ACHN (cell line): ENCODE measurements around the gene WASHC1.
"Not testable (repeated sequence)": the region's sequence is repeated elsewhere in the genome, so short reads cannot be mapped to it uniquely, and the experiment has no call there.

Experiments
- DNase-seq: peaks from one replicate; pipeline ENCODE4 v3.0.0-alpha.2; 2015
- in situ Hi-C: cut with HindIII; loops from 2 replicates; pipeline ENCODE4 v1.10.0; 2017; ENCODE audit warnings: low sequenced_read_pairs, low pct_ligation_motif_present, low pct_unique_long_range_greater_than_20kb

Gene WASHC1, protein sequence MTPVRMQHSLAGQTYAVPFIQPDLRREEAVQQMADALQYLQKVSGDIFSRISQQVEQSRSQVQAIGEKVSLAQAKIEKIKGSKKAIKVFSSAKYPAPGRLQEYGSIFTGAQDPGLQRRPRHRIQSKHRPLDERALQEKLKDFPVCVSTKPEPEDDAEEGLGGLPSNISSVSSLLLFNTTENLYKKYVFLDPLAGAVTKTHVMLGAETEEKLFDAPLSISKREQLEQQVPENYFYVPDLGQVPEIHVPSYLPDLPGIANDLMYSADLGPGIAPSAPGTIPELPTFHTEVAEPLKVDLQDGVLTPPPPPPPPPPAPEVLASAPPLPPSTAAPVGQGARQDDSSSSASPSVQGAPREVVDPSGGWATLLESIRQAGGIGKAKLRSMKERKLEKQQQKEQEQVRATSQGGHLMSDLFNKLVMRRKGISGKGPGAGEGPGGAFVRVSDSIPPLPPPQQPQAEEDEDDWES

GRCh38 chr9:29356-29755, at the start of gene WASHC1:
Gene WASHC1, minus strand, starts transcription at chr9:29456. Its CDS starts 4,457 bp downstream, at chr9:24999.
- in situ Hi-C loops = not testable (repeated sequence)

DNA sequence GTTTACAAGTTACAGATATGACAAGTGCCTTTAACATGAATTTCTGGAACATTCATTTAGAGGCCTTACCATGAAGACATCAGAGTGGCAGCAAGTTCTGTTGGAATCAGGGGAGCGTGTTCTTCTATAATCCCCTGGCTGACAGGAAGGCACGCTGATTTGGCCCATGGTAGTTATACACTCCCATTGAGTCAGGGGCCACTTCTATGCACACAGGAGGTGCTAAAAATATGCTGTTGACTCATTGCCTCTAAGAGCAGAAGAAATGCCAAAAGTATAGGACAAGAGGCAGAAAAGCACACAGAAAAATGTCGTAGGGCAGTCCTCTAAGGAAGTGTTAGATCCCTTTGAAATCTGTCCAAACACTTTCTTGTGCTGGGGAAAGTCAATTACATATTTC, 49.1 kb upstream of the WASHC1 start:
- in situ Hi-C loops, DNase-seq: not testable (repeated sequence)

More at GRCh38 chr9:29356-29755, at the start of gene WASHC1:
- DNase-seq = not testable (repeated sequence)

GRCh38 chr9:76389-76788, 47.1 kb upstream of the WASHC1 start:
- in situ Hi-C loops, DNase-seq: not testable (repeated sequence)

DNA sequence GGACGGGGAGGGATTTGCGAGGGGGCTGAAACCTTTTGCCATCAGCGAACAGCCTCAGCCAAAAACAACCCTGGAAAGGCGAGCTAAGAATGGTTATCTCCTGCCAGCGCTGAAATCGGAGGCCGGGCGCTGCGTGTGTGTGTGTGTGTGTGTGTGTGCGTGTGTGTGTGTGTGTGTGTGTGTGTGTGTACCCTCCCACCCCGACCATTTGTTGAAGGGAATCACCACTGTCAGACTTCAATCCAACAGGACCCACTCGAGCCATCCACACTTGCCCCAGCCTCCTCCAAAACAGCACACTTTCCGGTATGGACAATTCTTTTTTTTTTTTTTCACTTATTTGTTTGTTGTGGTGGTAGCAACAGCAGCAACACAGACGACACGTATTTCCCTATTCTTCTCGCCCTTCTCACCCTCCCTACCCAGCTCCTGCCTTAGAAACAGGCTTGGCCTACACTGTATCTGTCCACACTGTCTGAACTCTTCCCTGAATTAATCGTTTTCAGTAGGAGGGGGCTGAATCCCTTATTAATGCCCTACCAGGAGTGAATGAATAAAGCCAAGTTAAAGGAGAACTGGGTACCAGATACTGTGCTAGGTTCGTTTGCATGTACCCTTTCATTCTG, 44.8 kb upstream of the WASHC1 start:
- DNase-seq, in situ Hi-C loops: not testable (repeated sequence)

DNA sequence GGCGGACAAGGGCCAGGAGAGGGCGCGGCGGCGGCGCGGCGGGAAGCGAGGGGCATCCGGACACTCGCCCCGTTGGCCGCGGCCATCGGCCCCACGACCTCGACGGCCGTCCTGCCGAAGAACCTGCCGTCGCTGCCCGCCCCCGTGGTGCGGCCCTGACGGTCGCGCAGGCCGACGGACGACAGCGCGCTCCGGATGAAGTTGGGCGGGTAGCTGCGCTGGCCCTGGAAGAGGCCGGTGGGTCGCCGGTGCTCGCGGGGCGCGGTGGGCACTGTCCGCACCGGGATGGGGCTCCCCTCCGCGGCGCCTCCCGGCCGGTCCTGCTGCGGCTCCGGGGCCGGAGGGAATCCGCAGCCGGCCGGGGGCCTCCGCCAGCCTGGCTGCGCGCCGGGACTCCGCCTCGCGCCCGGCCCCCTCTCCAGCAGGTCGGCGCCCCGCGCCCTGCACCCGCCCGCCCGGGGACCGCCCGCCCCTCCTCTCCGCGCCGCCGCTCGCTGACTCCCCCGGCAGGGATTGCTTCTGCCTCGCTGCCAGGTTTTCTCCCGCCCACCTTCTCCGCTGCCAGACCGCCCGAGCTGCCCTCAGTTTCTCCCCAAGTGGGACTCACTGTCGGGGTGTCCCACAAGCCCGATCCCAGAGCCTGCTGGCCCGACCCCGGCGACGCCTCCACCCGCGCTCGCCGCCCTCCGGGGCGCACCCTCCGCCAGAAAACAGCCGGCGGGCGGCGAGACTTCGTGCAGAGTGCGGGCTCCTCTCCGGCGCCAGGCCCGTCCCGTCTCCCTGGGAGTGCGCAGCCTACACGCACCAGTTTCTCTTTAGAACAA, 44.0 kb upstream of the WASHC1 start:
- in situ Hi-C loops = not testable (repeated sequence)

GRCh38 chr9:63031-63629, 33.9 kb upstream of the WASHC1 start:
- DNase-seq, in situ Hi-C loops: not testable (repeated sequence)

More for the DNA sequence above, 44.0 kb upstream of the WASHC1 start:
- not testable (repeated sequence) for DNase-seq

- DNase-seq = peak; percentile 84
- in situ Hi-C loops = not testable (repeated sequence)
These were observed 23.4 kb upstream of the WASHC1 start for GRCh38 chr9:52678-53077.

DNA sequence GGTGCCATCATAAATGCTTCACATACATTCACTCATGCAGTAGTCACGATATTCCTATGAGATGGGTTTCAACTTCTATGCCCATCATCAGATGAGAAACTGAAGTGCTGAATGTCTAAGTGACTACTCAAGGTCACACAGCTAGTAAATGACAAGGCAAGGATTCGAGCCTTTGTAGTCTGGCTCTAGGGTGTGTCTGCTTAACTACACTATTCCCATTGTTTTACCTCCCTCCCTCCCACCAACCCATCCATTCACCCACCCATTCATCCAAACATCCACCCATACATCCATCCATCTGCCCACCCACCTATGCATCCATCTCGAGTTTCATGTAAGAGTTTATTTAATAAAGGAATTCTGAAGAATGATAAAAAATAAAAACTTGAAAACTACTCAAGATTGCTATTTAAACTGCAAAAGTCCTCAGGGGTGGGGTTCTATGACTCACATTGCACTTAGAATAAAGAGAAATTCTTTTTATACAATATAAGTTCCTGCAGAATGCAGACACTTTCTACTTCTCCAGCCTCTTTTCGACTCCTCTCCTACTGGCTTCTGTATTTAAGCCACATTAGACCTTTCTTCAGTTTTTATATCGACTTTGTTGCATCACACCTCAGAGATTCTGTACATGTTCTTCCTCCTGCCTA, 19.1 kb upstream of the WASHC1 start:
- DNase-seq, in situ Hi-C loops: not testable (repeated sequence)

DNA sequence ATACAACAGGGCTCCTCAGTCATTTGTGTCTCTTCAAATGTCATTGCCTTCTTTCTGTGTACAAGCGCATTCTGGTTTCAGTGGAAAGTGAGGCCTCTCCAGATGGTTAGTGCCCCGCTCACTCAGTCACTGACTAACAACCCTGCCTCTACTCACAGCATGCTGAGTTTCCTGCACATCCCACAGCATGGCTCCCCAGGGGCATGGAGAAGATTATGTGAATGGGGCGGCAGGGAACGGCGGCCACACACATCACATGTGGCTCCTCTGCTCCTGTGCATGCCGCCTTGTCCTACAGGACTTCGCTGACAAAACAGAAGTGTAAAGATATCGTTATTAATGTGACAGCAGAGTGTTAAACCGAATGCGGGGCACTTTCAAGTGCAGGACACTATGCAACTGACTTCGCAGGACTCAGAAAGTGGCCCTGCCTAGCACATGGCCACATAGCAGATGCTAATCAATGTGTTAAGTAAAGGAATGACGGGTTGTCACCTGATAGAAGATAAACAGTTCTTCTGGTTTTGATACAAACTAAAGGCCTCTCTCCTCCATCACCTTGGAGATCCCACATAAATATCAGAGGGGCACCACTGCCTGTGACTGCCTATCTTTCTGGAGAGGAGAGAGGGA, 17.5 kb upstream of the WASHC1 start:
- DNase-seq, in situ Hi-C loops: not testable (repeated sequence)

DNA sequence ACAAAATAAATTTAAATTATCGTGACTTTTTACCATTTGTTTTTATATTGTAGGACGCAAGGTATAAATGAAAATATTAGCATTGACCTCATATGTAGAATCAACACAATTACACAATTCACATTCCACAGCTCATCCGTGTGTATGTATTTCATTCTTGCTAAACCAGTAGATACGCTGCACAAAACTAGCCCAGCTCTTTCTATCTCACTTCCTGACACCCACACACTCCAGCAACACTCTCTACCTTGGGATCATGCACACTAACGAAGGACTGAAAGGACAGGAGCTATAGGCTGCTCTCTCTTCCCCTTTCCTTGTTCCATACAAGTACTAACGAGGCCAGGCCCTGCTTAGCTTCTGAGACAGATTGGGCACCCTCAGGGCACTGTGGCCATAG, 16.9 kb upstream of the WASHC1 start:
- DNase-seq, in situ Hi-C loops: not testable (repeated sequence)

- in situ Hi-C loops, DNase-seq: not testable (repeated sequence)
These were observed 16.1 kb upstream of the WASHC1 start for GRCh38 chr9:45180-45878.

DNA sequence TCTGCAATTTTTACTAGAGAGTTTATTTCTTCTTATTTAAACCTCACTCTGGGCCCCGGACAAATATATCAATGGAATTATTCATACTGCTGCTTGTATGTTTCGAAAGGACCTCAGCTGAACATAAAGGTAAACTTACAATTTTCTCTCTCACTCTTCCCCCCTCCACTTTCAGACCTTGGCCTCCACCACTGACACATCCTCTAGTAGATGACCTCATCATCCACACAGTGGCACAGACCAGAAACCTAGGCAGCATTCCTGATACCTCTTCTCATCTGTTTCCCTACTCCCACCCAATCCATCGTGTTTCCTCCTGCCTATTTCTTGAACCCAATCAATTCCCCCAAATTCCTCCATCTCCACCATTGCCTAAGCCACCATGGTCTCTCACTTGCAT, 15.2 kb upstream of the WASHC1 start:
- DNase-seq = peak; percentile 8
- in situ Hi-C loops = not testable (repeated sequence)

DNA sequence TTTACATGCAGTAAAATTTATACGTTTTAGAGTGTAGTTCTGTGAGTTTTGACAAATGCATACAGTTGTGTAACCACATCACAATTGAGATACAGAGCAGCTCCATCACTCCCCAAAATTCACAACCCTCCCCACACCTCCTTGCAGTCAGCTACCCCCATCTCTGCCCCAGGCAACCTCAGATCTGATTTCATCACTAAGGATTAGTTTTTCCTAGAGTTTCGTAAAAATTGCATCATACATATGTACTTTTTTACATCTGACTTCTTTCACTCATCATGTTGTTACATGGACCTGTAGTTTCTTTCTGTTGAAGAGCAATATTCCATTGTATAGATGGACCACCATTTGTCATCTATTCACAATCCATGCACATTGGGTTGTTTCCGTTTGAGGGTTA, 14.4 kb upstream of the WASHC1 start:
- DNase-seq, in situ Hi-C loops: not testable (repeated sequence)

DNA sequence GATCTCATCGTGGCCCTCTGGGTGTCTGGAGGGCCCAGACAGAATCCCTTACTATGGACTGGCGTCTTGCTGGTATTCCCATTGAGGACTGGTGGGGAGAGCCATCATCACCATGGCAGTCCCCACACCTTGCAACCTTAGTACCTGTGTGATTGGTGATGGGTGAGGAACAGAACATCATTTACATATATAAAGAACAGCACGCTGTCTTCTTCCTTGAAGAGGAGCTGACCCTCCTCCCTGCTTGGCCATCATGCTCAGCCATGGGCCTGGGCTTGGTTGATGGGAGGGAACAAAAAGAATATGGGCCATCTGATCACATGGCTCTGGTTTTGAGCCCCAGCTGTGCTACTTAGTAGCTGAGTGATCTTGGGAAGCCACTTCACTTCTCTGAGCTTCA, 13.9 kb upstream of the WASHC1 start:
- DNase-seq, in situ Hi-C loops: not testable (repeated sequence)

GRCh38 chr9:41819-42218, 12.6 kb upstream of the WASHC1 start:
- in situ Hi-C loops, DNase-seq: not testable (repeated sequence)

GRCh38 chr9:41261-41676, 12.0 kb upstream of the WASHC1 start:
- in situ Hi-C loops, DNase-seq: not testable (repeated sequence)

DNA sequence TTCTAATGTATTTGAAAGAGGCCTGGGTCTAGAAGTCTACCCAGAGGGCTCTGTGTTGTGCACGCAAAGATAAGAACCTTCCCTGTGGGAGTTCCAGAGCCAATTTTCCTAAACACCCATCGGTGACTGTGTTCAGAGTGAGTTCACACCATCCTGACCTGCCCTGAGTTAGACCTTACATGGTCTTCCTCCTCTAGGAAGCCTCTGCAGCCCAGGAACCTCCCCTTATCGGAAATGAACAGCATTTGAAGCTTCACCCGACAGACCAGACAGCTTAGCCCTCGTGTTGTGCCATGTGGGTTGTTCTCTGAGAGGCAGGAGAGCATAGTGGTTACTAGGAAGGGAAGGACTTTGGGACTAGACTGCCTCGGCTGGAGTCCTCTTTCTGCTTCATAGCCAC, 3.1 kb upstream of the WASHC1 start:
- DNase-seq, in situ Hi-C loops: not testable (repeated sequence)
